VCaP (cell line): Measurements from ENCODE around the gene GABRB3.

Experiments used
- H3K27ac ChIP-seq: fragments of 450-650 bp; 2 replicates; pipeline ENCODE4 v1.5.1; 2017
- TF ChIP-seq, protein P1 (sequence below): fragments of 450-650 bp; conservative IDR thresholded peaks from 2 replicates; pipeline ENCODE4 v1.5.1; 2017; ENCODE audit warnings: mild to moderate bottlenecking, moderate library complexity

Gene GABRB3

DNA sequence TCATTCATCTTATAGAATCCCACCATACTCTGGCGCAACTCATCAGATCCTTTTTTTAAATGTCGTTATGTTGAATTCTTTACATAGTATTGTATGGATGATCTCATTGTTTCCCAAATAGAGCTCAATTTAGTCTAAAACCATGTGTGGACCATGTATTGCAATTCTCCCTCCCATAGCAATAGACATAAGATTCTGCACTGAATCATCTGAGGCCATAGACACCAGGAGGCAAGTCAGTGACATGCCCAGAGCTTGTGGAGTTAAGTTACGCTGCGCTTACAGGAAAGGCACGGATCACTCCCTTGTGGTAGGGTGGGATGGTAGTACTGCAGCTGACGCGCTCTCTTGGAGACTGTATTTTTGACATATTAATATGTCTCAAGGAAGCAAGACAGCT lies 211.0 kb downstream of the GABRB3 start:
- TF ChIP-seq, protein P1, sequence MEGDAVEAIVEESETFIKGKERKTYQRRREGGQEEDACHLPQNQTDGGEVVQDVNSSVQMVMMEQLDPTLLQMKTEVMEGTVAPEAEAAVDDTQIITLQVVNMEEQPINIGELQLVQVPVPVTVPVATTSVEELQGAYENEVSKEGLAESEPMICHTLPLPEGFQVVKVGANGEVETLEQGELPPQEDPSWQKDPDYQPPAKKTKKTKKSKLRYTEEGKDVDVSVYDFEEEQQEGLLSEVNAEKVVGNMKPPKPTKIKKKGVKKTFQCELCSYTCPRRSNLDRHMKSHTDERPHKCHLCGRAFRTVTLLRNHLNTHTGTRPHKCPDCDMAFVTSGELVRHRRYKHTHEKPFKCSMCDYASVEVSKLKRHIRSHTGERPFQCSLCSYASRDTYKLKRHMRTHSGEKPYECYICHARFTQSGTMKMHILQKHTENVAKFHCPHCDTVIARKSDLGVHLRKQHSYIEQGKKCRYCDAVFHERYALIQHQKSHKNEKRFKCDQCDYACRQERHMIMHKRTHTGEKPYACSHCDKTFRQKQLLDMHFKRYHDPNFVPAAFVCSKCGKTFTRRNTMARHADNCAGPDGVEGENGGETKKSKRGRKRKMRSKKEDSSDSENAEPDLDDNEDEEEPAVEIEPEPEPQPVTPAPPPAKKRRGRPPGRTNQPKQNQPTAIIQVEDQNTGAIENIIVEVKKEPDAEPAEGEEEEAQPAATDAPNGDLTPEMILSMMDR: no peak
- H3K27ac ChIP-seq: no peak overlapping the region

DNA sequence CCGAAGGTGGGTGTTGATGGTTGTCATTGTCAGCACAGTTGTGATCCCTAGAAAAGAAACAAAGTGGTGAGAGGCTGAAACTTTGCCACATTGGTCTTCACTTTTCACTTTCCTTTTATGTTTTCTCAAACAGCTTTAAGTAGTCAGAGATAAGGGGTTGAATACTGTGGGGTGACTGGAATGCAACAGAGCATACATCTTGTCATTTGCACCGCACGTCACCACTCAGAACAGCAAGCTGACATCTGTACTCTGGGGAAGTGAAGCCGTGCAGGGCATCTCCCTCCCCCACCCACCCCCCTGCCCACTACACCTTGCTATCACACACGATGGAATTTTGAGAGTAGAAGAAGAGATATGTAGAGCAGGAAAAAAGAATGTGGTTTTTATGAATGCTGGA lies 211.7 kb downstream of the GABRB3 start:
- no peak overlapping the region for H3K27ac ChIP-seq
- TF ChIP-seq, protein P1: no peak

DNA sequence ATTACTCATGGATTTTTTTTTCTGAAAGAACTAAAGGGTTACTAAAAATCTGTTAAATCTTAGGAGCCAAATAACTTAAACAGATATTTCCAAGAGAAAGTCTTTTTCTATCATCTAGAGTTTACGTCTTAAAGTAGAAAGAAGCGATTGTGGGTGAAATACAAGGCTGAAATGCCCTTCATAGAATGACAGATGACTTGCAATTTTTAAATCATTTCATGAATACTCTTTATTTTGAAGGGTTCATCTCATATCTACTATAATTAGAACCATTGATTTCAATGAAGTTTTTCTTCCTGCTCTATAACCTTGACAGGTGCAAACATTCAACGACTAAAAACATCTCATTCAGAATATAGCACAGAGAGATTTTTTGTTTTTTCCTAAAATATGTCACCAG lies 217.0 kb downstream of the GABRB3 start:
- H3K27ac ChIP-seq: no peak overlapping the region
- TF ChIP-seq, protein P1: no peak

DNA sequence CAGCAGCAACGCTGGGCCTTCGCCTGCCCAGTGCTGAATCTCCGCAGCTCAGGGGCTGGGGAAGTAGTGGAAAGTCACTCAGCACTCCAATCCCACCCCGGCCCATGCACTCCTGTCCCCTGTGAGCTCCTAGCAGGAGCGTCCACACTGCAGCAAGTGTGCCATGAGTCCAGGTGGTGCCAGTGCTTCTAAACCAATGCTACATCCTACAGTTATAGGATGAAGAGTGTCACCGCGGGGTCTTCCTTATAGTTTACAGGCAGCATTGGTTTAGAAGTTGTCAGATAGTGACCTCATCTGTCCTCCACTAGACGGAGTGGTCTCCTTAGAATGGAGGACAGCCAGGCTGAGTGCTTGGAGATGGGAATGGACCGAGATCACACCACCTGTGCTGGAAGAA lies 221.4 kb downstream of the GABRB3 start:
- no peak overlapping the region for H3K27ac ChIP-seq
- TF ChIP-seq, protein P1: no peak

DNA sequence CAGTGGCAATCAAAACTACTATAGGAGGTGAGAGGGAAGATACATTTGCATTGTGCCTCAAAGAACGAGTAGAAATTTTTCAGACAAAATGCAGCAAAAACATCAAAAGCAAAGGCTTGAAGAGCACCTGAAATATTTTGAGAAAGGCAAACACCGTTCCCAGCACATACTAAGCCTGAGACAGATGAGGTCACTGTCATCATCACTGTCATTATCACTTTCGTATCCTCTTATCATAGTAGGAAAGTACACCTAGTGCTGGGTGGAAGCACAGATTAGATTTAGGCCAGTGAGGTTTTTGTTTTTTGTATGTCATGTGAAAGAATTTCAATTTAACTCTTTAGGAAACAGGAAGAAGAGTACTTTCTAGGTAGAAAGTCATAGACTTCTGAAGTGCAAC lies 222.0 kb downstream of the GABRB3 start:
- TF ChIP-seq, protein P1: no peak
- H3K27ac ChIP-seq: no peak overlapping the region

DNA sequence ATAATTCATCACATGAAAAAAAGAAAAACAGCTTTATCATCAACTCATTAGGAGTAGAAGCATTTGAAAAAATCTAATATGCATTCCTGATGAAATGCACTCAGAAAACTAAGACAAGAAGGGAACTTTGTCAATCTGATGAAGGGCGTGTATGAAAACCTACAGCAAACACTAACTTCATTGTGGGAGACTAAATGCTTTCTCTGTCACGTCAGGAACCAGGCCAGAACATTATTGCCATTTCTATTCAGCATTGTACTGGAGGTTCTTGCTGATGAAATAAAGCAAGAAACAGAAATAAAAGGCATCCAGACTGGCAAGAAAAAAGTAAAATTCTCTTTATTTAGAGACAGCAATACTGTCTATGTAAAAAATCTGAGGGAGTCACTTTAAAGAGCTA lies 235.2 kb downstream of the GABRB3 start:
- H3K27ac ChIP-seq: no peak overlapping the region
- TF ChIP-seq, protein P1: no peak

DNA sequence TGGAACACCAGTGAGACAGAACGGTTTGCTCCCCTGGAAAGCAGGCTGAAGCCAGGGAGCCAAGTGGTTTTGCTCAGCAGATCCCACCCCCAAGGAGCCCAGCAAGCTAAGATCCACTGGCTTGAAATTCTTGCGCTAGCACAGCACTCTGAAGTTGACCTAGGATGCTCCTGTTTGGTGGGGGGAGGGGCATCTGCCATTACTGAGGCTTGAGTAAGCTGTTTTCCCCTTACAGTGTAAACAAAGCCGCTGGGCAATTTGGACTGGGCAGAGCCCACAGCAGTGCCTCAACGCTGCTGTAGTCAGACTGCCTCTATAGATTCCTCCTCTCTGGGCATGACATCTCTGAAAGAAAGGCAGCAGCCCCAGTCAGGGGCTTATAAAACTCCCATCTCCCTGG lies 241.4 kb downstream of the GABRB3 start:
- H3K27ac ChIP-seq: no peak overlapping the region
- TF ChIP-seq, protein P1: no peak

DNA sequence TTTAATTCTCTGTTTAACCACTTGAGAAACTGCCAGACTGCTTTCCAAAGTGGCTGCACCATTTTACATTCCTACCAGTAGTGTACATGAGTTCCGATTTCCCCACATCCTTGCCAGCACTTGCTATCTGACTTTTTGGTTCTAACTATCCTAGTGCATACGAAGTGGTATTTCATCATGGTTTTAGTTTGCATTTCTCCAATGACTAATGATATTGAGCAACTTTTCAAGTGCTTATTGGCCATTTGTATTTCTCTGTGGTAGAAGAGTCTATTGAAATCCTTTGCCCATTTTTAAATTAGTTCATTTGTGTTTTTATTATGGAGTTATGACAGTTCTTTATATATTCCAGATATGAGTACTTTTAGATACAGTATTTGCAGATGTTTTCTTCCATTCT lies 247.8 kb downstream of the GABRB3 start:
- H3K27ac ChIP-seq: no peak overlapping the region
- TF ChIP-seq, protein P1: no peak
